HCT116 (cell line): ENCODE measurements around the gene BRMS1L. TPM values are rescaled to one million over a fixed set of nuclear protein-coding genes. Genes with fewer than 3 reads are reported as not detected.
A peak's percentile ranks its signal among the peaks of the same experiment; 100 is the strongest.

ENCODE experiments used
- ATAC-seq: fragments of 200-7000 bp; cut with Tn5 transposase; 2 replicates; pipeline ENCODE4 v1.9.1; 2020; ENCODE audit warnings: mild to moderate bottlenecking, moderate library complexity
- BruUV-seq: library from RNA; stranded (reverse); fragments of 400-500 nt; replicated peaks from 2 replicates; lab custom pipeline; 2021; lab: Mats Ljungman, UMichigan
- CTCF ChIA-PET: fragments of 300-600 bp; sonication (Branson Sonifier 250); formaldehyde crosslinking; loops from one replicate; lab custom pipeline; 2021; ENCODE audit warnings: antibody characterized with exemption; lab: Charles Lee
- POLR2A ChIA-PET: fragments of 300-600, 350-600 bp; sonication (Branson Sonifier 250); formaldehyde crosslinking; loops from one replicate; lab custom pipeline; 2021; ENCODE audit warnings: antibody characterized with exemption; lab: Charles Lee
- RAD21 ChIA-PET, 2 experiments: fragments of 300-600 bp; sonication (Branson Sonifier 250); formaldehyde crosslinking; loops; one replicate each; lab custom pipeline; 2023; ENCODE audit warnings: low total read pairs in 2 of 2; ENCODE audit not compliant: uncharacterized antibody in 2 of 2, unreplicated experiment in 2 of 2, low non-redundant PET in 1 of 2; lab: Charles Lee
- DNase-seq: peaks from one replicate; pipeline ENCODE4 v3.0.0-alpha.2; 2010; ENCODE audit warnings: low read depth, low spot score
- H2AFZ ChIP-seq: fragments of 200-600 bp; shearing (Covaris generic), sonication (generic); 2 replicates; pipeline ENCODE4 v1.6.1; 2017; ENCODE audit warnings: low read depth, mixed run types, mixed read lengths, antibody characterized with exemption, low read length; ENCODE audit not compliant: poor library complexity, severe bottlenecking
- H3K27ac ChIP-seq: 2 replicates; pipeline ENCODE4 v1.5.1; 2012; ENCODE audit warnings: low read depth, low read length
- H3K27me3 ChIP-seq: fragments of 200-600 bp; sonication (generic); 2 replicates; pipeline ENCODE4 v1.6.1; 2016; ENCODE audit warnings: mixed run types, low read length, mixed read lengths; ENCODE audit not compliant: insufficient read depth
- H3K36me3 ChIP-seq, 2 experiments: fragments of 200-500 bp in 1 of 2; fragments of 200-600 bp in 1 of 2; sonication (Bioruptor generic) in 1 of 2; sonication (generic) in 1 of 2; 2 replicates each; pipeline versions ENCODE4 v1.5.1 to v1.6.1; 2014 to 2016; ENCODE audit warnings: low read length in 2 of 2, inconsistent platforms in 1 of 2, mixed read lengths in 1 of 2, mixed run types in 1 of 2; ENCODE audit not compliant: insufficient read depth in 2 of 2, control insufficient read depth in 1 of 2
- H3K4me1 ChIP-seq, 2 experiments: fragments of 200-600 bp in 1 of 2; sonication (generic) in 1 of 2; 2 replicates each; pipeline versions ENCODE4 v1.5.1 to v1.6.1; 2012 to 2017; ENCODE audit warnings: low read length in 2 of 2, inconsistent platforms in 1 of 2, mild to moderate bottlenecking in 1 of 2, mixed read lengths in 1 of 2, mixed run types in 1 of 2, moderate library complexity in 1 of 2; ENCODE audit not compliant: insufficient read depth in 2 of 2, control insufficient read depth in 1 of 2
- H3K4me2 ChIP-seq: fragments of 200-600 bp; sonication (generic); 2 replicates; pipeline ENCODE4 v1.6.1; 2017; ENCODE audit warnings: mixed run types, low read length, mixed read lengths
- H3K4me3 ChIP-seq, 2 experiments: fragments of 200-600 bp in 1 of 2; sonication (generic) in 1 of 2; replicated peaks in 1 of 2; 2 replicates each; pipeline ENCODE4 v1.5.1; 2011 to 2016; ENCODE audit warnings: low read length in 2 of 2, control low read depth in 1 of 2, low read depth in 1 of 2, mild to moderate bottlenecking in 1 of 2, mixed read lengths in 1 of 2, mixed run types in 1 of 2
- H3K79me2 ChIP-seq: fragments of 200-600 bp; sonication (generic); 2 replicates; pipeline ENCODE4 v1.6.1; 2017; ENCODE audit warnings: mild to moderate bottlenecking, mixed run types, low read length, moderate library complexity, mixed read lengths; ENCODE audit not compliant: insufficient read depth
- H3K9ac ChIP-seq: fragments of 200-600 bp; sonication (generic); 2 replicates; pipeline ENCODE4 v1.6.1; 2016; ENCODE audit warnings: low read length, mixed read lengths
- H3K9me2 ChIP-seq: fragments of 200-600 bp; sonication (generic), shearing (Covaris generic); 2 replicates; pipeline ENCODE4 v1.6.1; 2017; ENCODE audit warnings: mixed run types, mild to moderate bottlenecking, moderate library complexity; ENCODE audit not compliant: insufficient read depth
- H3K9me3 ChIP-seq, 2 experiments: fragments of 200-500 bp in 1 of 2; fragments of 200-600 bp in 1 of 2; sonication (Bioruptor generic) in 1 of 2; sonication (generic) in 1 of 2; 2 replicates each; pipeline ENCODE4 v1.6.1; 2014 to 2017; ENCODE audit warnings: low read length in 2 of 2, mixed read lengths in 2 of 2, inconsistent platforms in 1 of 2, low read depth in 1 of 2, mild to moderate bottlenecking in 1 of 2, mixed run types in 1 of 2, moderate library complexity in 1 of 2; ENCODE audit not compliant: control insufficient read depth in 1 of 2, insufficient read depth in 1 of 2
- H4K20me1 ChIP-seq: fragments of 200-600 bp; sonication (generic), shearing (Covaris generic); 2 replicates; pipeline ENCODE4 v1.6.1; 2017; ENCODE audit warnings: mixed run types, mild to moderate bottlenecking, moderate library complexity; ENCODE audit not compliant: insufficient read depth
- CTCF ChIP-seq, 3 experiments: fragments of 200-600 bp in 1 of 3; sonication (generic) in 1 of 3; IDR thresholded peaks in 2 of 3; conservative IDR thresholded peaks in 1 of 3; 2 replicates each; pipeline ENCODE4 v1.5.1; 2012 to 2017; ENCODE audit warnings: low read depth in 2 of 3, low read length in 2 of 3, antibody characterized with exemption in 1 of 3, borderline replicate concordance in 1 of 3, control low read depth in 1 of 3, mild to moderate bottlenecking in 1 of 3, mixed read lengths in 1 of 3, mixed run types in 1 of 3, moderate library complexity in 1 of 3; ENCODE audit not compliant: insufficient read depth in 1 of 3
- EZH2 ChIP-seq: fragments of 200-600 bp; sonication (generic); IDR thresholded peaks from 2 replicates; pipeline ENCODE4 v1.6.1; 2017; ENCODE audit warnings: antibody characterized with exemption, mixed run types
- FOSL1 ChIP-seq: IDR thresholded peaks from 2 replicates; pipeline ENCODE4 v1.6.1; 2012; ENCODE audit warnings: low read depth
- SIN3A ChIP-seq: IDR thresholded peaks from 2 replicates; pipeline ENCODE4 v1.6.1; 2012; ENCODE audit warnings: low read depth
- intact Hi-C: fragments of 100-400 bp; cut with micrococcal nuclease; formaldehyde crosslinking; loops from 2 replicates; pipeline ENCODE4 v1.10.0; 2022
- total RNA-seq: library from RNA; stranded (reverse); gene quantifications from one replicate; pipeline ENCODE4 v1.2.1, GENCODE V29; 2021; ENCODE audit not compliant: unreplicated experiment

Gene BRMS1L
- total RNA-seq, 1 experiment from 2014 or later: 6.2 TPM

GRCh38 chr14:35808076-35808637, 18.0 kb upstream of the BRMS1L start:
- ChIA-PET POLR2A (interaction anchor here (3.0 kb wide), 1 partner anchor 18 kb away, joined by 10 read pairs; the partner anchor contains the start of gene BRMS1L), RAD21 (no interaction called here), CTCF (interaction anchor here (1.3 to 1.5 kb wide), 2 partner anchors 13 to 18 kb away, joined by 4 to 7 read pairs; partner anchors contain the start of gene BRMS1L)
- TF ChIP-seq SIN3A (0 out of 2 replicates have a peak, but pooled peaks have one; percentile 26), EZH2 (no peak), CTCF (IDR thresholded peaks at IDR 0.05 in 2 of 3, conservative IDR thresholded peaks at IDR 0.05 in 1 of 3; ENCODE audit: borderline replicate concordance in 1 of 3, insufficient read depth in 1 of 3, low read depth in 2 of 3, low read length in 2 of 3) (no peak), FOSL1 (no peak)
- ATAC-seq: peak; percentile 25; the same call in 1 of the 2 replicates
- Histone ChIP-seq H3K4me2 (peak overlapping the region; percentile 93), H3K79me2 (peaks cover 38% of the 10 kb centered on the region), H3K36me3 (no peaks in the 10 kb centered on the region), H3K27ac (peak overlapping the region; percentile 89), H2AFZ (no peak overlapping the region), H4K20me1 (no peaks in the 10 kb centered on the region), H3K9me2 (no peaks in the 10 kb centered on the region), H3K9me3 (no peaks in the 10 kb centered on the region), H3K4me1 (peaks cover 8 to 10% of the 10 kb centered on the region in 2 experiments; a peak in 3 of 4 replicates), H3K9ac (peak overlapping the region; percentile 73), H3K4me3 (peak overlapping the region; percentile 81 to 82), H3K27me3 (no peaks in the 10 kb centered on the region)
- DNase-seq: no peak
- BruUV-seq: no TSS peak
- intact Hi-C loops: no loop called here
